HepG2 (cell line): ENCODE measurements around the gene FOLR2. TPM values are rescaled to one million over a fixed set of nuclear protein-coding genes. Genes with fewer than 3 reads are reported as not detected.
A peak's percentile ranks its signal among the peaks of the same experiment; 100 is the strongest.

Experiments used
- ATAC-seq: fragments of 200-7000 bp; cut with Tn5 transposase; 3 replicates; pipeline ENCODE4 v1.9.1; 2020; ENCODE audit warnings: mild to moderate bottlenecking, moderate library complexity
- BruUV-seq: library from RNA; stranded (reverse); fragments of 400-500 nt; replicated peaks from 2 replicates; lab custom pipeline; 2021; lab: Mats Ljungman, UMichigan
- CTCF ChIA-PET: fragments of 300-600 bp; formaldehyde crosslinking; extraction: SDS; loops from one replicate; lab custom pipeline; 2021; ENCODE audit warnings: low total read pairs, inconsistent platforms, low intra/inter-chr PET ratio; lab: Yijun Ruan, JAX
- POLR2A ChIA-PET: fragments of 350-600 bp; sonication (Branson Sonifier 250); formaldehyde crosslinking; loops from one replicate; lab custom pipeline; 2020; ENCODE audit warnings: antibody characterized with exemption, inconsistent platforms; lab: Yijun Ruan, JAX
- DNase-seq: peaks from one replicate; pipeline ENCODE4 v3.0.0-alpha.2; 2015; ENCODE audit warnings: low spot score
- FAIRE-seq: peaks from 3 replicates; lab custom pipeline; 2011; peaks lifted over from hg19 to GRCh38; lab: Jason Lieb, UNC
- H2AFZ ChIP-seq: one replicate; pipeline ENCODE4 v1.6.1; 2011; ENCODE audit warnings: low read length, inconsistent platforms
- H3K27ac ChIP-seq: fragments of 300-600 bp; 3 replicates; pipeline ENCODE4 v1.8.0; 2011; ENCODE audit warnings: mixed run types, mild to moderate bottlenecking, mixed read lengths, low read length, inconsistent platforms; ENCODE audit not compliant: insufficient read depth; ENCODE audit errors: extremely low read length
- H3K27me3 ChIP-seq, 2 experiments: fragments of 200-600 bp in 1 of 2; 2 replicates in 1 of 2; 3 replicates in 1 of 2; pipeline versions ENCODE4 v1.6.0 to v1.8.0; 2011; ENCODE audit warnings: low read length in 2 of 2, mild to moderate bottlenecking in 2 of 2, moderate library complexity in 2 of 2, inconsistent platforms in 1 of 2; ENCODE audit not compliant: insufficient read depth in 2 of 2, control insufficient read depth in 1 of 2
- H3K36me3 ChIP-seq, 2 experiments: fragments of 200-600 bp in 1 of 2; replicated peaks in 1 of 2; 2 replicates in 1 of 2; 3 replicates in 1 of 2; pipeline versions ENCODE4 v1.5.1 to v1.8.0; 2011; ENCODE audit warnings: low read length in 2 of 2, inconsistent platforms in 1 of 2; ENCODE audit not compliant: insufficient read depth in 2 of 2, control insufficient read depth in 1 of 2
- H3K4me1 ChIP-seq: 2 replicates; pipeline ENCODE4 v1.5.1; 2012; ENCODE audit warnings: low read length, inconsistent platforms; ENCODE audit not compliant: insufficient read depth
- H3K4me2 ChIP-seq: 2 replicates; pipeline ENCODE4 v1.6.0; 2011; ENCODE audit warnings: low read depth, low read length, inconsistent platforms
- H3K4me3 ChIP-seq, 3 experiments: fragments of 200-600 bp in 1 of 3; sonication (generic), shearing (Covaris generic) in 1 of 3; replicated peaks in 1 of 3; 2 replicates each; pipeline ENCODE4 v1.5.1; 2011 to 2016; ENCODE audit warnings: low read length in 3 of 3, inconsistent platforms in 2 of 3, low read depth in 2 of 3, mild to moderate bottlenecking in 2 of 3, control low read depth in 1 of 3, mixed read lengths in 1 of 3; ENCODE audit not compliant: insufficient read depth in 1 of 3
- H3K79me2 ChIP-seq: one replicate; pipeline ENCODE4 v1.6.1; 2011; ENCODE audit warnings: low read length, inconsistent platforms; ENCODE audit not compliant: insufficient read depth
- H3K9ac ChIP-seq: 2 replicates; pipeline ENCODE4 v1.6.0; 2011; ENCODE audit warnings: mild to moderate bottlenecking, low read depth, low read length, inconsistent platforms; ENCODE audit not compliant: insufficient read depth
- H3K9me3 ChIP-seq: 2 replicates; pipeline ENCODE4 v1.5.1; 2012; ENCODE audit warnings: mild to moderate bottlenecking, low read length
- H4K20me1 ChIP-seq: 2 replicates; pipeline ENCODE4 v1.6.0; 2011; ENCODE audit warnings: inconsistent platforms, mild to moderate bottlenecking, low read length, moderate library complexity; ENCODE audit not compliant: insufficient read depth
- EZH2 ChIP-seq: conservative IDR thresholded peaks from 2 replicates; pipeline ENCODE4 v1.6.1; 2012; ENCODE audit warnings: mild to moderate bottlenecking, low read depth, low read length, moderate library complexity
- FOXK2 ChIP-seq: fragments of 450-650 bp; IDR thresholded peaks from 2 replicates; pipeline ENCODE4 v1.6.1; 2016
- WGBS: methylation state at CpG from one replicate; pipeline ENCODE4 v1.1.6; 2017; ENCODE audit warnings: low lambda C conversion rate; 5-methylcytosine and 5-hydroxymethylcytosine counted together
- in situ Hi-C: cut with HindIII; loops from 2 replicates; pipeline ENCODE4 v1.10.0; 2017; ENCODE audit warnings: low pct_unique_long_range_greater_than_20kb; ENCODE audit not compliant: extremely low pct_ligation_motif_present
- intact Hi-C: fragments of 100-400 bp; cut with micrococcal nuclease; formaldehyde crosslinking; loops from one replicate; pipeline ENCODE4 v1.10.0; 2022; ENCODE audit not compliant: unreplicated experiment
- polyA plus RNA-seq, 8 experiments: library from polyadenylated mRNA; depleted of rRNA in 3 of 8; stranded (reverse) in 7 of 8; unstranded in 1 of 8; fragments of >200 nt; fragmentation: Illumina TruSeq in 4 of 8; extraction: Trizol in 4 of 8; gene quantifications; 2 replicates each; pipeline versions ENCODE4 v1.2.1 to v1.2.3, GENCODE V29; 2011 to 2016; ENCODE audit warnings: low read depth in 4 of 8, missing spikeins in 1 of 8, mixed read lengths in 1 of 8; ENCODE audit not compliant: insufficient read depth in 1 of 8
- total RNA-seq, 5 experiments: library from RNA; depleted of rRNA; stranded (reverse); fragments of >200 nt; fragmentation: Illumina TruSeq; extraction: Trizol; gene quantifications; 2 replicates each; pipeline ENCODE4 v1.2.3, GENCODE V29; 2016; ENCODE audit warnings: low read depth in 1 of 5
- TF ChIP-seq, protein P1 (sequence below): sonication (generic); formaldehyde crosslinking; conservative IDR thresholded peaks from 2 replicates; pipeline ENCODE4 v1.4.0; 2020; ENCODE audit warnings: mild to moderate bottlenecking, missing genetic modification reagents, moderate library complexity

Gene FOLR2
- total and polyA plus RNA-seq, 2 of the 13 experiments (the other 11 are each of a cell fraction or from before 2014, with no cell fraction given) = 0.09 TPM; not detected in 1

GRCh38 chr11:72244361-72245262 lies 28.0 kb downstream of the FOLR2 start:
- H3K4me3 ChIP-seq = no peak overlapping the region
- DNase-seq (no peak), FAIRE-seq (no peak), ATAC-seq (no peak)
- no peak overlapping the region for H2AFZ ChIP-seq
- TF ChIP-seq EZH2 (0 out of 2 replicates have a peak, but pooled peaks have one; percentile 60), FOXK2 (0 out of 2 replicates have a peak, but pooled peaks have one; percentile 15)
- TF ChIP-seq, protein P1, sequence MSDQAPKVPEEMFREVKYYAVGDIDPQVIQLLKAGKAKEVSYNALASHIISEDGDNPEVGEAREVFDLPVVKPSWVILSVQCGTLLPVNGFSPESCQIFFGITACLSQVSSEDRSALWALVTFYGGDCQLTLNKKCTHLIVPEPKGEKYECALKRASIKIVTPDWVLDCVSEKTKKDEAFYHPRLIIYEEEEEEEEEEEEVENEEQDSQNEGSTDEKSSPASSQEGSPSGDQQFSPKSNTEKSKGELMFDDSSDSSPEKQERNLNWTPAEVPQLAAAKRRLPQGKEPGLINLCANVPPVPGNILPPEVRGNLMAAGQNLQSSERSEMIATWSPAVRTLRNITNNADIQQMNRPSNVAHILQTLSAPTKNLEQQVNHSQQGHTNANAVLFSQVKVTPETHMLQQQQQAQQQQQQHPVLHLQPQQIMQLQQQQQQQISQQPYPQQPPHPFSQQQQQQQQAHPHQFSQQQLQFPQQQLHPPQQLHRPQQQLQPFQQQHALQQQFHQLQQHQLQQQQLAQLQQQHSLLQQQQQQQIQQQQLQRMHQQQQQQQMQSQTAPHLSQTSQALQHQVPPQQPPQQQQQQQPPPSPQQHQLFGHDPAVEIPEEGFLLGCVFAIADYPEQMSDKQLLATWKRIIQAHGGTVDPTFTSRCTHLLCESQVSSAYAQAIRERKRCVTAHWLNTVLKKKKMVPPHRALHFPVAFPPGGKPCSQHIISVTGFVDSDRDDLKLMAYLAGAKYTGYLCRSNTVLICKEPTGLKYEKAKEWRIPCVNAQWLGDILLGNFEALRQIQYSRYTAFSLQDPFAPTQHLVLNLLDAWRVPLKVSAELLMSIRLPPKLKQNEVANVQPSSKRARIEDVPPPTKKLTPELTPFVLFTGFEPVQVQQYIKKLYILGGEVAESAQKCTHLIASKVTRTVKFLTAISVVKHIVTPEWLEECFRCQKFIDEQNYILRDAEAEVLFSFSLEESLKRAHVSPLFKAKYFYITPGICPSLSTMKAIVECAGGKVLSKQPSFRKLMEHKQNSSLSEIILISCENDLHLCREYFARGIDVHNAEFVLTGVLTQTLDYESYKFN = no peak
- in situ Hi-C loops (no loop called here), intact Hi-C loops (no loop called here)
- no peaks in the 10 kb centered on the region for H4K20me1 ChIP-seq
- no peaks in the 10 kb centered on the region for H3K9me3 ChIP-seq
- H3K4me2 ChIP-seq = no peak overlapping the region
- no peaks in the 10 kb centered on the region for H3K36me3 ChIP-seq
- BruUV-seq = no TSS peak
- H3K27me3 ChIP-seq = peaks cover 13 to 76% of the 10 kb centered on the region in 2 experiments
- H3K9ac ChIP-seq = no peak overlapping the region
- WGBS = 35% methylated on average over 32 of the region's 46 CpGs
- no peak overlapping the region for H3K27ac ChIP-seq
- H3K79me2 ChIP-seq = no peaks in the 10 kb centered on the region
- CTCF ChIA-PET = no interaction called here
- peaks cover 13% of the 10 kb centered on the region for H3K4me1 ChIP-seq
- POLR2A ChIA-PET = interaction anchor here (1.0 kb wide), 1 partner anchor 20 kb away, joined by 3 read pairs; the partner anchor contains the start of gene INPPL1
